ENCODE measurements around the gene CACNB4.

Gene CACNB4

DNA sequence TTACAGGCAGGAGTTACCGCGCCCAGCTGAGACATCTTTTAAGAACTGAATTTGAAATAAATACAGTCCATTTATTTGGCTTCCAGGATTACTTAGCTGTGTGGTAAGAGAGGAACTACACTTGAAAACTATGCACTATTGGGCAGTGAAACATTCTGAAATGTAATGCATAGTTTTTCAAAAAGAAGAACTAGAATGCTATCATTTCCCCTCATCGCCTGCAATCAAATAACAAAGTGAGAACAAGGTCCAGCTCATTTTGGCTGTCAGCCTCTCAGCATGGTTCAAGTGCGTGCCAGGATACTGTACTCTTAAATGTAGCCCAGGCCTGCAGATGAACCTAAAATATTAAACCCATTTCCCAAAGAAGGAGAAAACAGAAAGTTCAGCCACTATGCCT lies 194.0 kb downstream of the CACNB4 start:
- DNase-seq (ENCODE audit: low read depth): no peak
- no peak overlapping the region for H3K4me3 ChIP-seq (ENCODE audit: low read length)
- TF ChIP-seq, protein P1, sequence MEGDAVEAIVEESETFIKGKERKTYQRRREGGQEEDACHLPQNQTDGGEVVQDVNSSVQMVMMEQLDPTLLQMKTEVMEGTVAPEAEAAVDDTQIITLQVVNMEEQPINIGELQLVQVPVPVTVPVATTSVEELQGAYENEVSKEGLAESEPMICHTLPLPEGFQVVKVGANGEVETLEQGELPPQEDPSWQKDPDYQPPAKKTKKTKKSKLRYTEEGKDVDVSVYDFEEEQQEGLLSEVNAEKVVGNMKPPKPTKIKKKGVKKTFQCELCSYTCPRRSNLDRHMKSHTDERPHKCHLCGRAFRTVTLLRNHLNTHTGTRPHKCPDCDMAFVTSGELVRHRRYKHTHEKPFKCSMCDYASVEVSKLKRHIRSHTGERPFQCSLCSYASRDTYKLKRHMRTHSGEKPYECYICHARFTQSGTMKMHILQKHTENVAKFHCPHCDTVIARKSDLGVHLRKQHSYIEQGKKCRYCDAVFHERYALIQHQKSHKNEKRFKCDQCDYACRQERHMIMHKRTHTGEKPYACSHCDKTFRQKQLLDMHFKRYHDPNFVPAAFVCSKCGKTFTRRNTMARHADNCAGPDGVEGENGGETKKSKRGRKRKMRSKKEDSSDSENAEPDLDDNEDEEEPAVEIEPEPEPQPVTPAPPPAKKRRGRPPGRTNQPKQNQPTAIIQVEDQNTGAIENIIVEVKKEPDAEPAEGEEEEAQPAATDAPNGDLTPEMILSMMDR (conservative IDR thresholded peaks at IDR 0.05; ENCODE audit: low read depth, low read length): no peak

DNA sequence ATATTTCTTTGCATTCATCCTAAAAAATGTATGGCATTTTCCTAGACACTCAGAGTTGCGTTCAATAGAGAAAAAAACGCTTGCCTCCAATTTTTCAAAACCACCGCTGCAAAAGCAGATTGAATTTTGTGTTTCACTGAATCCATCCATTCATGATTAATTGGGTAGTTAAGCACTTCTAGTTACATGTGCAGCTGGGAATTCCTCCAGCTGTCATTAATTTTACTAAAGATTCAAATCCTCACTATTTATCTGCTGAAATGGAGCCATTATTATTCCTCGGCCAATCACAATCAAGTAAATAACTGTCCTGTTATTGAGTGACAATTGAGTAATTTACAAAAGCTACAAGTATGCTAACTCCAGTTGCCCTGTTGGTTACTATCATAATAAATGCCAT lies 194.8 kb downstream of the CACNB4 start:
- no peak for DNase-seq (ENCODE audit: low read depth)
- TF ChIP-seq, protein P1 (conservative IDR thresholded peaks at IDR 0.05; ENCODE audit: low read depth, low read length): no peak
- no peak overlapping the region for H3K4me3 ChIP-seq (ENCODE audit: low read length)

DNA sequence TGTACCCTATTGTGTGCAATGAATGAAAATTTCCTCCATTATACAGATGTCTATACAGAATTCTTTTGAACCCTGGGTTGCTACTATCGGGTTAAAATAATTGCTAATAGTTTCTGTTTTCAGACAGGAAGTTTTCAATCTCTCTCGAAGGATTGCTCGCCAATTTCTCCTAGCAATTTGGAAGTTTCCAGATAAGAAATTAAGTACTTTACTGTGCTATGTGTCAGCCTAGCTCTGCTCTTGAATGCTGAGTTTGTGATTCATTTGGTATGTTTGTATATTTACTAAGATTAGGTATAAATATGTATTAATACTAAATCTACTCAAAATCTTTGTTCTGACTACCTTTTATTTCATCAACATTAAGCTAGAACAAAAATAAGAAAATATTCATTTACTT lies 196.0 kb downstream of the CACNB4 start:
- TF ChIP-seq, protein P1 (conservative IDR thresholded peaks at IDR 0.05; ENCODE audit: low read depth, low read length): no peak
- no peak overlapping the region for H3K4me3 ChIP-seq (ENCODE audit: low read length)
- no peak for DNase-seq (ENCODE audit: low read depth)

DNA sequence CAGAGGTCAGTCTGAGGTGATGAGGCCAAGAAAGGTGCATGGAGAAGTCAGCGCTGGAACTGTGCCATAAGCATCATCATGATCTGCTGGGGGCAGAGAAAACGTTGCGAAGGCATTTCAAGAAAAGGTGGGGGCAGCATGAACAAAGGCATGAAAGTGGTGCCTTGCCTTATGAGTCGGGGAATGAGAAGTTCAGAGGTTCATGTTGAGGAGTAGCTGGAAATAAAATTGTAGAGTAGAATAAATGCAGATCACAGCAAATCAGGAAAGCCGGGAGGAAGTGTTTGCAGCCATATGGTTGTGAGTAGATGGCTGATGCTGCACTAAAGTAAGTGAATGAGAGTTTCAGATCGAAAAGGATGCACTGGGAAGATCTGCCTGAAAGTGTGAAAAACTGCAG lies 198.5 kb downstream of the CACNB4 start:
- no peak overlapping the region for H3K4me3 ChIP-seq (ENCODE audit: low read length)
- no peak for DNase-seq (ENCODE audit: low read depth)
- TF ChIP-seq, protein P1 (conservative IDR thresholded peaks at IDR 0.05; ENCODE audit: low read depth, low read length): no peak

DNA sequence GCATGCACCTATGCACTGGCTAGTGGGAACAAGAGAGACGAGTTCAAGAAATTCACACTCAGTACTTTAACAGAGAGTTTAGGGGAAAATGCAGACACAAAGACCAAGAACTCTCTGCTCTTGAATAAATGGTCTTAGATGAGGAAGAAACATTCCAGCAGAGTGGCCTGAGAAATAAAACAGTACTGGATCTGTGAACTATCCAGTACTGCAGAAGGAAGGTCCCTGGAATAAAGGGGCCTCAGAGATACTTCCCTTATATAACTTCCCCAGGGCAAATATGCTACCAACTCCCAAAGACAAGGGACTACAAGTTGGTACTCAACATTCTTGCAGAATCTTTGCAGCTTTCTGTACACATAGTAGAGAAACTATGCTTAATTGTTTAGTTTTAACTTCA lies 199.7 kb downstream of the CACNB4 start:
- DNase-seq (ENCODE audit: low read depth): no peak
- H3K4me3 ChIP-seq (ENCODE audit: low read length): no peak overlapping the region
- TF ChIP-seq, protein P1 (conservative IDR thresholded peaks at IDR 0.05; ENCODE audit: low read depth, low read length): no peak

DNA sequence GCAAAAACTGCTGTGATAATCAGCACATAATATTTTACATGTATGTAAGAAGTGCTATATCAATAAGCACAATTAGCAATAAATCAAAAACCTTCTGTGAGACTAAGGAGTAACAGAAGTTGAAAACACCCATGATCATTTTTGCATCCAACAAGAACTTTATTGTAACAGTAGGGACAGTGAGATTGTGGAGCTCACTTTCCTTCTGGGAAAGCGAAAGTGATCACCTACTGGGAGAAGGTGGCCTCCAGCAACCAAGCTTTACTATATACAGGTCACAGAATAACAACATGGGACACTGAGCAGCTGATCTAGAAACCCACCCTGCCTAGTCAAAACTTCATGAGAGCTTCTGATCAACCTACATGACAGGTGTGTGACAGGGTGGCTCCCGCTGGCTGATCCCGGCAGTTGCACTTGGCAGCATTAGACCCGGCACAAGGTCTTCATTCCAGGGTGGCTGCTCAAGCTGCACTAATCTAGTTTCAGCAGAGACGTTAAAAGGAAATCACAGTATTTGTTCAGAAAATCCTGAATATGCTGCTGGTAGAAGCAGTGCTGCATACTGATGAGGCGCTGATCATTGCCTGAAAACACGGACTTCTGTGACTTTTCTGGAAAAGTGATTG lies 207.2 kb downstream of the CACNB4 start:
- TF ChIP-seq, protein P1 (conservative IDR thresholded peaks at IDR 0.05; ENCODE audit: low read depth, low read length): no peak
- H3K4me3 ChIP-seq (ENCODE audit: low read length): peak overlapping the region; percentile 30
- no peak for DNase-seq (ENCODE audit: low read depth)

DNA sequence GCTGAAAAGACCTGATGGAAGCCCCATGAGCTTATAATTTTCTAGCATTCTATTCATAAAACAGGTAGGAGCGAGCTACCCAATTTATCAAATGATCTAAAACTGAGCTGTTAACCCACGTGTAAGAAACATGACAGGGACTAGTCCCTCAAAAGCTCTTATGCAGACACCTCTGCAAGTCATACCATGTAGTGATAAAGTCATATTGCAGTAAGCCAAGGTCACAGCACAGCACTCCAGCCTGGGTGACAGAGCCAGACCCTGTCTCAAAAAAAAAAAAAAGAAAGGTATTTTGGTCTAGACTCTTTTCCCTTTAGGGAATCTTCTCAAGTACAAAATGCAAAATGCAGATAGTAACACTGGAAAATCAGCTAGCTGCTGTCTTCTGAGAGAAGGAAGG lies 211.7 kb downstream of the CACNB4 start:
- no peak for DNase-seq (ENCODE audit: low read depth)
- H3K4me3 ChIP-seq (ENCODE audit: low read length): no peak overlapping the region
- TF ChIP-seq, protein P1 (conservative IDR thresholded peaks at IDR 0.05; ENCODE audit: low read depth, low read length): no peak

Data from retinal pigment epithelial cell (primary cell).